ENCODE measurements around the gene CNTN4. TPM values are rescaled to one million over a fixed set of nuclear protein-coding genes. Genes with fewer than 3 reads are reported as not detected.

Gene CNTN4
- polyA plus RNA-seq, 1 experiment, result not detected

- Histone ChIP-seq H3K36me3 (ENCODE audit: control insufficient read depth, insufficient read depth, low read length) (no peaks in the 10 kb centered on the region), H3K4me3 (ENCODE audit: low read depth, low read length) (no peak overlapping the region), H3K27me3 (ENCODE audit: control insufficient read depth, insufficient read depth, low read length) (no peaks in the 10 kb centered on the region)
- TF ChIP-seq CTCF (IDR thresholded peaks at IDR 0.05; ENCODE audit: insufficient read depth, low read depth, low read length), result no peak
- DNase-seq (ENCODE audit: low read depth), result no peak
- ChIA-PET CTCF (no interaction called here), POLR2A (no interaction called here)
Measured at GRCh38 chr3:2568156-2568555, 469.5 kb downstream of the CNTN4 start.

- ChIA-PET POLR2A (no interaction called here), CTCF (no interaction called here)
- Histone ChIP-seq H3K4me3 (ENCODE audit: low read depth, low read length) (no peak overlapping the region), H3K27me3 (ENCODE audit: control insufficient read depth, insufficient read depth, low read length) (no peaks in the 10 kb centered on the region), H3K36me3 (ENCODE audit: control insufficient read depth, insufficient read depth, low read length) (no peaks in the 10 kb centered on the region)
- DNase-seq (ENCODE audit: low read depth), result no peak
- TF ChIP-seq CTCF (IDR thresholded peaks at IDR 0.05; ENCODE audit: insufficient read depth, low read depth, low read length), result no peak
Measured at GRCh38 chr3:2568929-2569328, 470.3 kb downstream of the CNTN4 start.

- CTCF ChIA-PET, result no interaction called here
- no peak for DNase-seq (ENCODE audit: low read depth)
- POLR2A ChIA-PET, result no interaction called here
- no peak overlapping the region for H3K4me3 ChIP-seq (ENCODE audit: low read depth, low read length)
- H3K27me3 ChIP-seq (ENCODE audit: control insufficient read depth, insufficient read depth, low read length), result no peaks in the 10 kb centered on the region
- TF ChIP-seq CTCF (IDR thresholded peaks at IDR 0.05; ENCODE audit: insufficient read depth, low read depth, low read length), result no peak
- no peaks in the 10 kb centered on the region for H3K36me3 ChIP-seq (ENCODE audit: control insufficient read depth, insufficient read depth, low read length)
Measured at GRCh38 chr3:2577571-2577970, 478.9 kb downstream of the CNTN4 start.

- no peaks in the 10 kb centered on the region for H3K36me3 ChIP-seq (ENCODE audit: control insufficient read depth, insufficient read depth, low read length)
- no peak overlapping the region for H3K4me3 ChIP-seq (ENCODE audit: low read depth, low read length)
- DNase-seq (ENCODE audit: low read depth), result no peak
- ChIA-PET POLR2A (no interaction called here), CTCF (no interaction called here)
- no peak for TF ChIP-seq CTCF (IDR thresholded peaks at IDR 0.05; ENCODE audit: insufficient read depth, low read depth, low read length)
- no peaks in the 10 kb centered on the region for H3K27me3 ChIP-seq (ENCODE audit: control insufficient read depth, insufficient read depth, low read length)
Measured at GRCh38 chr3:2578560-2578959, 479.9 kb downstream of the CNTN4 start.

GRCh38 chr3:2579206-2579605 lies 480.5 kb downstream of the CNTN4 start:
- H3K4me3 ChIP-seq (ENCODE audit: low read depth, low read length), result no peak overlapping the region
- no peak for DNase-seq (ENCODE audit: low read depth)
- H3K36me3 ChIP-seq (ENCODE audit: control insufficient read depth, insufficient read depth, low read length), result no peaks in the 10 kb centered on the region
- no peaks in the 10 kb centered on the region for H3K27me3 ChIP-seq (ENCODE audit: control insufficient read depth, insufficient read depth, low read length)
- ChIA-PET CTCF (no interaction called here), POLR2A (no interaction called here)
- no peak for TF ChIP-seq CTCF (IDR thresholded peaks at IDR 0.05; ENCODE audit: insufficient read depth, low read depth, low read length)

All from BJ (cell line).